IPS DF 19.7 (cell line): Measurements from ENCODE around the gene ADK.
"Not testable (repeated sequence)": the region's sequence is repeated elsewhere in the genome, so short reads cannot be mapped to it uniquely, and the experiment has no call there.

Experiments
- DNase-seq: peaks from one replicate; pipeline ENCODE4 v3.0.0-alpha.2; 2013; ENCODE audit warnings: low read depth, low spot score

The ADK gene

GRCh38 chr10:74544106-74544505, 393.1 kb downstream of the ADK start:
- DNase-seq, result peak; percentile 3

GRCh38 chr10:74548676-74549075, 397.7 kb downstream of the ADK start:
- no peak for DNase-seq

- no peak for DNase-seq
Observed at GRCh38 chr10:74556072-74556705, 405.2 kb downstream of the ADK start.

- no peak for DNase-seq
Observed at GRCh38 chr10:74557098-74557497, 406.1 kb downstream of the ADK start.

GRCh38 chr10:74558403-74558802, 407.4 kb downstream of the ADK start:
- no peak for DNase-seq

- no peak for DNase-seq
Observed at GRCh38 chr10:74558897-74559296, 407.9 kb downstream of the ADK start.

GRCh38 chr10:74568896-74569295, 417.9 kb downstream of the ADK start:
- DNase-seq, result not testable (repeated sequence)

GRCh38 chr10:74573497-74573896, 422.5 kb downstream of the ADK start:
- not testable (repeated sequence) for DNase-seq

- DNase-seq, result peak; percentile 5
Observed at GRCh38 chr10:74575191-74575720, 424.2 kb downstream of the ADK start.

GRCh38 chr10:74575912-74576311, 424.9 kb downstream of the ADK start:
- DNase-seq, result no peak

GRCh38 chr10:74576586-74576985, 425.6 kb downstream of the ADK start:
- no peak for DNase-seq

- DNase-seq, result not testable (repeated sequence)
Observed at GRCh38 chr10:74580438-74580837, 429.4 kb downstream of the ADK start.

GRCh38 chr10:74582566-74582965, 431.5 kb downstream of the ADK start:
- DNase-seq, result no peak

GRCh38 chr10:74585231-74586087, 434.4 kb downstream of the ADK start:
- DNase-seq, result no peak

- no peak for DNase-seq
Observed at GRCh38 chr10:74586088-74586585, 435.1 kb downstream of the ADK start.

- no peak for DNase-seq
Observed at GRCh38 chr10:74587109-74587854, 436.3 kb downstream of the ADK start.

- DNase-seq, result no peak
Observed at GRCh38 chr10:74589226-74589673, 438.2 kb downstream of the ADK start.

GRCh38 chr10:74589851-74590250, 438.8 kb downstream of the ADK start:
- no peak for DNase-seq

GRCh38 chr10:74593470-74593869, 442.4 kb downstream of the ADK start:
- DNase-seq, result no peak

- no peak for DNase-seq
Observed at GRCh38 chr10:74596713-74597112, 445.7 kb downstream of the ADK start.

GRCh38 chr10:74598891-74599566, 448.0 kb downstream of the ADK start:
- DNase-seq, result no peak
